ENCODE measurements around the gene ANKRD33. TPM values are rescaled to one million over a fixed set of nuclear protein-coding genes. Genes with fewer than 3 reads are reported as not detected.

ANKRD33 gene
- total RNA-seq, 1 experiment from 2014 or later: not detected

DNA sequence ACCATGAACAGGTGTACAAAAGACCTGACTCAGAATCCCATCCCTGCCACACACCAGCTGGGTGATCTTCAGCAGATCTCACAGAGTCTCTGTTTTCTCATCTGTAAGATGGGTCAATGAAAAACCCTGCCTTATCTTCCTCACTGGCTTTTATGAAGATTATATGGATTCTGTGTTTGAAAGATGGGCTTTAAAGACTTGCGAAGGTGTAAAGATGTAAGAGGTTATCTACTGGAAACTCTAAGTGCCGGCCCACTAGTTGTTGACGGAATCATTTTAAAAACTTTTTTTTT, 15.3 kb upstream of the ANKRD33 start:
- H3K4me1 Mint-ChIP-seq (ENCODE audit: low read depth, unreplicated experiment): peaks cover 23% of the 10 kb centered on the region
- BruUV-seq (replicated peaks): no TSS peak
- no peaks in the 10 kb centered on the region for H3K36me3 Mint-ChIP-seq (ENCODE audit: insufficient read depth, unreplicated experiment)
- H3K27me3 Mint-ChIP-seq (ENCODE audit: insufficient read depth, unreplicated experiment): no peaks in the 10 kb centered on the region
- intact Hi-C loops (cut with micrococcal nuclease; ENCODE audit: unreplicated experiment): no loop called here
- no peaks in the 10 kb centered on the region for H3K36me3 ChIP-seq (ENCODE audit: control insufficient read depth, insufficient read depth, low read length)
- CTCF ChIA-PET: interaction anchor here (1.0 to 3.0 kb wide), 5 partner anchors 49 to 452 kb away, joined by 3 to 6 read pairs (median 3); no protein-coding TSS in a partner anchor
- no peak overlapping the region for H3K27ac Mint-ChIP-seq (ENCODE audit: unreplicated experiment)
- no peak overlapping the region for H3K4me3 Mint-ChIP-seq (ENCODE audit: unreplicated experiment)
- POLR2A ChIA-PET: no interaction called here
- no peak for DNase-seq
- no peaks in the 10 kb centered on the region for H3K9me3 ChIP-seq
- TF ChIP-seq, protein P1, sequence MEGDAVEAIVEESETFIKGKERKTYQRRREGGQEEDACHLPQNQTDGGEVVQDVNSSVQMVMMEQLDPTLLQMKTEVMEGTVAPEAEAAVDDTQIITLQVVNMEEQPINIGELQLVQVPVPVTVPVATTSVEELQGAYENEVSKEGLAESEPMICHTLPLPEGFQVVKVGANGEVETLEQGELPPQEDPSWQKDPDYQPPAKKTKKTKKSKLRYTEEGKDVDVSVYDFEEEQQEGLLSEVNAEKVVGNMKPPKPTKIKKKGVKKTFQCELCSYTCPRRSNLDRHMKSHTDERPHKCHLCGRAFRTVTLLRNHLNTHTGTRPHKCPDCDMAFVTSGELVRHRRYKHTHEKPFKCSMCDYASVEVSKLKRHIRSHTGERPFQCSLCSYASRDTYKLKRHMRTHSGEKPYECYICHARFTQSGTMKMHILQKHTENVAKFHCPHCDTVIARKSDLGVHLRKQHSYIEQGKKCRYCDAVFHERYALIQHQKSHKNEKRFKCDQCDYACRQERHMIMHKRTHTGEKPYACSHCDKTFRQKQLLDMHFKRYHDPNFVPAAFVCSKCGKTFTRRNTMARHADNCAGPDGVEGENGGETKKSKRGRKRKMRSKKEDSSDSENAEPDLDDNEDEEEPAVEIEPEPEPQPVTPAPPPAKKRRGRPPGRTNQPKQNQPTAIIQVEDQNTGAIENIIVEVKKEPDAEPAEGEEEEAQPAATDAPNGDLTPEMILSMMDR (IDR thresholded peaks at IDR 0.05; ENCODE audit: insufficient read depth in 1 of 2, low read depth in 1 of 2, low read length in 1 of 2, severe bottlenecking in 1 of 2, unreplicated experiment in 1 of 2): no peak
- no peaks in the 10 kb centered on the region for H3K27me3 ChIP-seq (replicated peaks; ENCODE audit: control insufficient read depth, insufficient read depth, low read length)
- peaks cover 13% of the 10 kb centered on the region; the same call in 1 of the 2 replicates for H3K4me1 ChIP-seq
- H3K9me3 Mint-ChIP-seq (ENCODE audit: unreplicated experiment): no peaks in the 10 kb centered on the region
- no peak overlapping the region for H3K4me3 ChIP-seq (ENCODE audit: low read depth, low read length)

DNA sequence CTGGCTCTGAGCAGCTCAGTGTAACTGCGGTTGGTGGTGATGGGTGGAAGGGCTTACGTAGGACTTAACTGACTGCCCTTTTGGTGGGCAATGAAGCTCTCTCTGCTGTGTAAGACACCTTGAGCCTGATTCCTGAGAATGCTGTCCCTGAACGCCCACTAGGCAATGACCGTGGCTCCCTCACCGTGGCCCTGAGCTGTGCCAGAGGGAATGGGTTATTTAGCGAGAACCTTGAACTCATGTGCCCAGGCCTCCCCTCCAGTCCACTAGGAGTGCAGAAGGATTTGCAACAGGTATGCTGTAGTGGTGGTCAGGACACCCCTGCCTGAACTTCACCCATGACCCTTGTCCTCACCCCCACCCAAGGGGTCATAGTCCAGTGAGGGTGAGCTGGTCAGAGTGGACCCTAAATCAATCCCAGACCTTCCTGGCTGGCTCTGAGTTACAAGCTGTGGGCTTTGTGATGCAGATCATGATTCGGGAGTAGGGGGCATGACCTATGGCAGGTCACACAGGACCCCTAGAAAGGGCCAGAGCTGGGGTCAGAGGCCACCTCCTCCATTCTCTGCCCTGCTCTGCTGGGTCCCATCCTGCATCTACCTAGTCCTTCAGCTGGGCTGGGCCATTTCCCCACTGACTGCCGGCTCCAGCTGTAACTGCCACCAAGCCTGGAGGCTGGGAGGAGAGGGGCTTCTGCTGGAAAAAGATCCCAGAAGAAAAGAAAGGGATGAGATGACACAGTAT, 14.5 kb upstream of the ANKRD33 start:
- DNase-seq: no peak
- Mint-ChIP-seq H3K27me3 (ENCODE audit: insufficient read depth, unreplicated experiment) (no peaks in the 10 kb centered on the region), H3K36me3 (ENCODE audit: insufficient read depth, unreplicated experiment) (no peaks in the 10 kb centered on the region), H3K4me3 (ENCODE audit: unreplicated experiment) (no peak overlapping the region), H3K4me1 (ENCODE audit: low read depth, unreplicated experiment) (peaks cover 19% of the 10 kb centered on the region), H3K27ac (ENCODE audit: unreplicated experiment) (no peak overlapping the region), H3K9me3 (ENCODE audit: unreplicated experiment) (no peaks in the 10 kb centered on the region)
- H3K4me1 ChIP-seq: peaks cover 13% of the 10 kb centered on the region; the same call in 1 of the 2 replicates
- CTCF ChIA-PET: interaction anchor here (0.5 to 3.0 kb wide), 4 partner anchors 10 to 152 kb away, joined by 3 to 6 read pairs (median 5); no protein-coding TSS in a partner anchor
- H3K36me3 ChIP-seq (ENCODE audit: control insufficient read depth, insufficient read depth, low read length): no peaks in the 10 kb centered on the region
- no peaks in the 10 kb centered on the region for H3K27me3 ChIP-seq (replicated peaks; ENCODE audit: control insufficient read depth, insufficient read depth, low read length)
- TF ChIP-seq, protein P1 (IDR thresholded peaks at IDR 0.05; ENCODE audit: insufficient read depth in 1 of 2, low read depth in 1 of 2, low read length in 1 of 2, severe bottlenecking in 1 of 2, unreplicated experiment in 1 of 2): no peak
- intact Hi-C loops (cut with micrococcal nuclease; ENCODE audit: unreplicated experiment): no loop called here
- POLR2A ChIA-PET: interaction anchor here (1.0 kb wide), 1 partner anchor 17 kb away, joined by 3 read pairs; no protein-coding TSS in a partner anchor
- no TSS peak for BruUV-seq (replicated peaks)
- H3K4me3 ChIP-seq (ENCODE audit: low read depth, low read length): no peak overlapping the region
- H3K9me3 ChIP-seq: no peaks in the 10 kb centered on the region

DNA sequence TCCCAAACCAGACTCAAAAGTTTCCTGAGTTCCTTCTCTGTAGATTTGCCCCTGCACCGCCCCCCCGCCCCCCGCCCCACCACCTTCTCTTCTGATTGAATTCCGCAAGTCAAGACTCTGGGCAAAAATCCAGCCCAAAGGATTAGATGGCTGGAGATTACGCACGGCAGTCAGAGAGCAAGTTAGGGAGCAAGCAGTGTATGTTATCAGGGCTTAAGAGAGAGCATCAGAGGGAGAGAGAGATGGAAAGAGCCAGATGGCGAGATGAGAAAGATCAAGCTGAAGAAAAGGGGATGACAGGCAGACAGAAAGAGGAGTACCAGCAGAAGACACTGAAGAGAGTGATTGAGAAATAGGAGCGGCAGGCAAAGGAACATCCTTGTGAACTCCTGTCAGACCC, 13.9 kb upstream of the ANKRD33 start:
- Mint-ChIP-seq H3K27ac (ENCODE audit: unreplicated experiment) (no peak overlapping the region), H3K4me1 (ENCODE audit: low read depth, unreplicated experiment) (peaks cover 14% of the 10 kb centered on the region), H3K36me3 (ENCODE audit: insufficient read depth, unreplicated experiment) (no peaks in the 10 kb centered on the region), H3K4me3 (ENCODE audit: unreplicated experiment) (no peak overlapping the region), H3K9me3 (ENCODE audit: unreplicated experiment) (no peaks in the 10 kb centered on the region), H3K27me3 (ENCODE audit: insufficient read depth, unreplicated experiment) (no peaks in the 10 kb centered on the region)
- DNase-seq: no peak
- ChIA-PET POLR2A (interaction anchor here (1.0 kb wide), 1 partner anchor 18 kb away, joined by 3 read pairs; no protein-coding TSS in a partner anchor), CTCF (interaction anchor here (1.4 to 2.0 kb wide), 2 partner anchors 50 to 60 kb away, joined by 6 to 15 read pairs; no protein-coding TSS in a partner anchor)
- intact Hi-C loops (cut with micrococcal nuclease; ENCODE audit: unreplicated experiment): loop anchor here (2.0 kb wide), 1 partner anchor 187 kb away; no protein-coding TSS in a partner anchor
- BruUV-seq (replicated peaks): no TSS peak
- H3K4me3 ChIP-seq (ENCODE audit: low read depth, low read length): no peak overlapping the region
- no peaks in the 10 kb centered on the region for H3K9me3 ChIP-seq
- peaks cover 8% of the 10 kb centered on the region; the same call in 1 of the 2 replicates for H3K4me1 ChIP-seq
- no peaks in the 10 kb centered on the region for H3K27me3 ChIP-seq (replicated peaks; ENCODE audit: control insufficient read depth, insufficient read depth, low read length)
- no peaks in the 10 kb centered on the region for H3K36me3 ChIP-seq (ENCODE audit: control insufficient read depth, insufficient read depth, low read length)
- TF ChIP-seq, protein P1 (IDR thresholded peaks at IDR 0.05; ENCODE audit: insufficient read depth in 1 of 2, low read depth in 1 of 2, low read length in 1 of 2, severe bottlenecking in 1 of 2, unreplicated experiment in 1 of 2): no peak

All from Caco-2 (cell line).